GM12892 (cell line): ENCODE results near the gene KIAA1671.

ENCODE experiments used
- POLR2A ChIP-seq: IDR thresholded peaks from 2 replicates; pipeline ENCODE4 v1.6.1; 2011; ENCODE audit warnings: low read depth, low read length, control low read depth
- POLR2AphosphoS5 ChIP-seq: IDR thresholded peaks from 2 replicates; pipeline ENCODE4 v1.6.1; 2011; ENCODE audit warnings: low read depth, low read length, control low read depth
- TAF1 ChIP-seq: IDR thresholded peaks from 2 replicates; pipeline ENCODE4 v1.6.1; 2011; ENCODE audit warnings: low read depth, mild to moderate bottlenecking, control low read depth, low read length, borderline replicate concordance

DNA sequence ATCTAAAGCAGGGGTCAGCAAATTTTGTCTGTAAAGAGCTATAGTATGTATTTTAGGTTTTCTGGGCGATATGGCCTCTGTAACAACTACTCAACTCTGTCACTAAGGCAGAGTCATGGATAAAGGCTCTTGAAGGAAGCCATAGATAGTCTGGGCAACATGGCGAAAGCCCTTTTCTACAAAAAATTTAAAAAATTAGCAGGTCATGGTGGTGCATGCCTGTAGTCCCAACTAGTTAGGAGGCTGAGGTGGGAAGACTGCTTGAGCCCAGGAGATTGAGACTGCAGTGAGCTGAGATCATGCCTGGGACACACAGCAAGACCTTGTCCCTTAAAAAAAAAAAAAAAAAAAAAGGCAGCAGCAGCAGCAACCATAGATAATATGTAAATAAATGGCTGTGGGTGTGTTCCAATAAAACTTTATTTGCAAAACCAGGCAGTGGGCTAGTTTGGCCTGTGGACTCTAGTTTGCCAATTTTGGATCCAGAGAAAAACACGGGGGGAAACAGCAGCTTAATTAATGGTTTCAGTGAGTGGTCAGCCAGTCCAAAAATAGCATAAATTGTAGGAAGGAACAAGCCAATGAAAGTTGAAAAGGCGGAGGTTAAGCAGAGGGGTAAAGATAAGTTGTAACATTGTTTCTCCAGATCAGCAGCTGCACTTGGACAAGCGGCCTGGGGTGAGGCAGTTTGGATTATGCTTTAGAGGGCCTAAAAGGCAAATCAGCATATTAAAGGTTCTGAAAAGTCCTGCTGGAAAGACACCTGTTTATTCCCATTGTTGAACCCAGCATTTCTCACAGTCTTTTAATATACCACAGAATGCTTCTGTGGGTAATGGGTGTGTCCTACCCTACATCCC is 62.6 kb downstream of the KIAA1671 start:
- TF ChIP-seq POLR2A (no peak), POLR2AphosphoS5 (no peak), TAF1 (no peak)
